SK-N-MC (cell line): ENCODE data around the gene MXD1.
A peak's percentile ranks its signal among the peaks of the same experiment; 100 is the strongest.
"Not testable (repeated sequence)": the region's sequence is repeated elsewhere in the genome, so short reads cannot be mapped to it uniquely, and the experiment has no call there.

Experiments
- DNase-seq: peaks from one replicate; pipeline ENCODE4 v3.0.0-alpha.2; 2011; ENCODE audit warnings: low read depth, low spot score
- H3K27ac ChIP-seq: fragments of 200-600 bp; sonication (generic); 2 replicates; pipeline ENCODE4 v1.5.1; 2016; ENCODE audit warnings: mixed run types
- H3K36me3 ChIP-seq: fragments of 200-600 bp; sonication (generic); 2 replicates; pipeline ENCODE4 v1.6.1; 2017; ENCODE audit warnings: antibody characterized with exemption, low read length, mixed read lengths; ENCODE audit not compliant: insufficient read depth
- H3K4me3 ChIP-seq: fragments of 200-600 bp; sonication (generic); 2 replicates; pipeline ENCODE4 v1.5.1; 2016
- H3K9ac ChIP-seq: fragments of 200-600 bp; sonication (generic); 2 replicates; pipeline ENCODE4 v1.8.0; 2017; ENCODE audit warnings: mixed run types, mixed read lengths; ENCODE audit not compliant: insufficient read length
- H3K9me3 ChIP-seq: fragments of 200-600 bp; sonication (generic); 2 replicates; pipeline ENCODE4 v1.6.1; 2017; ENCODE audit warnings: low read depth, mild to moderate bottlenecking, antibody characterized with exemption, low read length, moderate library complexity, mixed read lengths
- EZH2 ChIP-seq: fragments of 200-600 bp; sonication (generic); IDR thresholded peaks from one replicate; pipeline ENCODE4 v1.6.1; 2017; ENCODE audit warnings: antibody characterized with exemption
- FOXP2 ChIP-seq: optimal IDR thresholded peaks from 2 replicates; pipeline ENCODE3; 2011; ENCODE audit warnings: mild to moderate bottlenecking, moderate library complexity; ENCODE audit not compliant: insufficient read depth; ENCODE audit errors: extremely low read length, control extremely low read depth
- POLR2AphosphoS5 ChIP-seq: IDR thresholded peaks from 2 replicates; pipeline ENCODE4 v1.6.1; 2012; ENCODE audit warnings: mild to moderate bottlenecking, low read depth, low read length, borderline replicate concordance

The MXD1 gene

GRCh38 chr2:69914950-69915945 is at the start of gene MXD1:
MXD1 (plus strand) TSS chr2:69915109; CDS start chr2:69915331, 222 bp downstream.
- DNase-seq = no peak
- Histone ChIP-seq H3K9me3 (no peaks in the 10 kb centered on the region), H3K9ac (peak within 1 kb of the TSS; percentile 93), H3K36me3 (peaks cover 5% of the 10 kb centered on the region; the same call in 1 of the 2 replicates), H3K4me3 (peak within 1 kb of the TSS; percentile 96), H3K27ac (peak within 1 kb of the TSS; percentile 66; the same call in 1 of the 2 replicates)
- TF ChIP-seq EZH2 = no peak
- TF ChIP-seq FOXP2 = no peak
- no peak for TF ChIP-seq POLR2AphosphoS5

- H3K27ac ChIP-seq = no peak overlapping the region
- H3K4me3 ChIP-seq = no peak overlapping the region
- no peaks in the 10 kb centered on the region for H3K36me3 ChIP-seq
- H3K9me3 ChIP-seq = no peaks in the 10 kb centered on the region
- no peak for DNase-seq
- no peak for TF ChIP-seq EZH2
- no peak for TF ChIP-seq FOXP2
- TF ChIP-seq POLR2AphosphoS5 = no peak
- H3K9ac ChIP-seq = no peak overlapping the region
These were observed 26.5 kb upstream of the MXD1 start for GRCh38 chr2:69888451-69888850.

GRCh38 chr2:69889302-69889701 is 25.6 kb upstream of the MXD1 start:
- H3K9ac ChIP-seq = no peak overlapping the region

GRCh38 chr2:69890881-69891280 is 24.0 kb upstream of the MXD1 start:
- Histone ChIP-seq H3K36me3 (peaks cover 2% of the 10 kb centered on the region), H3K27ac (no peak overlapping the region)
- no peak for DNase-seq

More at GRCh38 chr2:69889302-69889701, 25.6 kb upstream of the MXD1 start:
- Histone ChIP-seq H3K4me3 (no peak overlapping the region), H3K27ac (no peak overlapping the region), H3K9me3 (no peaks in the 10 kb centered on the region), H3K36me3 (no peaks in the 10 kb centered on the region)
- TF ChIP-seq POLR2AphosphoS5 (no peak), FOXP2 (no peak), EZH2 (no peak)
- no peak for DNase-seq

GRCh38 chr2:69892838-69893424 is 22.0 kb upstream of the MXD1 start:
- Histone ChIP-seq H3K36me3 (peaks cover 22% of the 10 kb centered on the region), H3K27ac (peak overlapping the region; percentile 71; the same call in 1 of the 2 replicates), H3K4me3 (peak overlapping the region; percentile 98), H3K9ac (peak overlapping the region; percentile 98)
- not testable (repeated sequence) for DNase-seq, H3K9me3 ChIP-seq

More at GRCh38 chr2:69890881-69891280, 24.0 kb upstream of the MXD1 start:
- no peak for TF ChIP-seq FOXP2
- no peak for TF ChIP-seq EZH2
- no peak for TF ChIP-seq POLR2AphosphoS5
- no peaks in the 10 kb centered on the region for H3K9me3 ChIP-seq
- H3K9ac ChIP-seq = no peak overlapping the region
- no peak overlapping the region for H3K4me3 ChIP-seq

- no peaks in the 10 kb centered on the region for H3K9me3 ChIP-seq
- peak; percentile 56 for DNase-seq
- peak within 1 kb of the TSS; percentile 98 for H3K4me3 ChIP-seq
- TF ChIP-seq POLR2AphosphoS5 = peak; percentile 88
- TF ChIP-seq EZH2 = no peak
- TF ChIP-seq FOXP2 = no peak
- peaks cover 30% of the 10 kb centered on the region for H3K36me3 ChIP-seq
- peak within 1 kb of the TSS; percentile 71 for H3K27ac ChIP-seq
- H3K9ac ChIP-seq = peak within 1 kb of the TSS; percentile 98
These were observed 21.0 kb upstream of the MXD1 start, which contains the start of gene SNRNP27 for GRCh38 chr2:69893684-69894551. SNRNP27 (plus strand) TSS chr2:69893956; CDS start chr2:69893985, 29 bp downstream.

GRCh38 chr2:69894737-69895136 is 20.2 kb upstream of the MXD1 start:
- peak overlapping the region; percentile 98 for H3K4me3 ChIP-seq
- not testable (repeated sequence) for H3K27ac ChIP-seq, H3K9me3 ChIP-seq, DNase-seq
- H3K36me3 ChIP-seq = peaks cover 34% of the 10 kb centered on the region
- H3K9ac ChIP-seq = peak overlapping the region; percentile 98
